GM21786 (cell line): ENCODE measurements around the gene COL6A2.
"Not testable (repeated sequence)": the region's sequence is repeated elsewhere in the genome, so short reads cannot be mapped to it uniquely, and the experiment has no call there.

Experiments used
- ATAC-seq: cut with Tn5 transposase; IDR thresholded peaks from one replicate; pipeline ENCODE4 v1.9.1; 2021; ENCODE audit not compliant: unreplicated experiment

Gene COL6A2

GRCh38 chr21:46170436-46171193 is 72.7 kb downstream of the COL6A2 start:
- ATAC-seq: not testable (repeated sequence)

- ATAC-seq: no peak
These were observed 73.7 kb downstream of the COL6A2 start for GRCh38 chr21:46171585-46171984.

- ATAC-seq: no peak
These were observed 74.3 kb downstream of the COL6A2 start for GRCh38 chr21:46171996-46172862.

- no peak for ATAC-seq
These were observed 75.1 kb downstream of the COL6A2 start for GRCh38 chr21:46172863-46173528.

GRCh38 chr21:46173573-46173972 is 75.7 kb downstream of the COL6A2 start:
- no peak for ATAC-seq

- ATAC-seq: not testable (repeated sequence)
These were observed 78.7 kb downstream of the COL6A2 start for GRCh38 chr21:46176443-46177129.

GRCh38 chr21:46178961-46179360 is 81.0 kb downstream of the COL6A2 start:
- ATAC-seq: no peak
